ENCODE measurements around the gene RAB40C. TPM values are rescaled to one million over a fixed set of nuclear protein-coding genes. Genes with fewer than 3 reads are reported as not detected.

RAB40C gene
- total and polyA plus RNA-seq, 2 donors (not counting 1 experiment from before 2014, with no cell fraction given), result 12.7 to 26.9 TPM

DNA sequence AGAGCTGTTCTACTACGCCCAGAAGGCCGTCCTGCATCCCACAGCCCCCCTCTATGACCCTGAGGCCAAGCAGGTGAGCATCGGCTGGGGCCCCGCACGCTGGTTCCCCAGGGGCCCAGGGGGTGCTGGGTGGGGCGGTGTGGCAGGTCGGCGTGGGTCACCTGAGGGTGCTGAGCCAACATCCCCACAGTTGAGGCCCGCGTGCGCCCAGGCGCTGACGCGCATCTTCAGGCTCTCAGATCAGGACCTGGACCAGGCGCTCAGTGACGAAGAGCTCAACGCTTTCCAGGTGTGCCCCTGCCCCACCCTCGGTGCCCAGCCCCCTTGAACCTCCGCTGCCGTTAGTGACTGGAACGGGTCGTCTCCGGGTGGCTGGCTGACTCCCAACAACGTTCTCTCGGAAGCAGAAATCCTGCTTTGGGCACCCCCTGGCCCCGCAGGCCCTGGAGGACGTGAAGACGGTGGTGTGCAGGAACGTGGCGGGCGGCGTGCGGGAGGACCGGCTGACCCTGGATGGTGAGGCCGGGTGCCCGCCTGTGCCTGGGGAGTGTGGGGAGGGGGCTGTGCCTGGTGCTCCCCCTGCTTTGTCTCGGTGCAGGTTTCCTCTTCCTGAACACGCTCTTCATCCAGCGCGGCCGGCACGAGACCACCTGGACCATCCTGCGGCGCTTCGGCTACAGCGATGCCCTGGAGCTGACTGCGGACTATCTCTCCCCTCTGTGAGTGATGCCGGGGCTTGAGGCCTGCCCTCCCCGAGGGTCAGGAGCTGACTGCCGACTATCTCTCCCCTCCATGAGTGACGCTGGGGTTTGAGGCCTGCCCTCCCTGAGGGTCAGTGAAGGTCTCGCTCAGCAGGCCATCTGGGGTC, 80.9 kb downstream of the RAB40C start:
- H3K4me1 ChIP-seq (ENCODE audit: control insufficient read depth in 2 of 2, insufficient read depth in 2 of 2, low read length in 2 of 2), result peaks cover 21 to 31% of the 10 kb centered on the region in 2 donors
- ATAC-seq (ENCODE audit: low read depth) (no peak), DNase-seq (no peak)
- WGBS (ENCODE audit: insufficient coverage), result 96% methylated on average over 50 of the region's 52 CpGs
- no peak overlapping the region for H3K27ac Mint-ChIP-seq
- TF ChIP-seq, protein P1, sequence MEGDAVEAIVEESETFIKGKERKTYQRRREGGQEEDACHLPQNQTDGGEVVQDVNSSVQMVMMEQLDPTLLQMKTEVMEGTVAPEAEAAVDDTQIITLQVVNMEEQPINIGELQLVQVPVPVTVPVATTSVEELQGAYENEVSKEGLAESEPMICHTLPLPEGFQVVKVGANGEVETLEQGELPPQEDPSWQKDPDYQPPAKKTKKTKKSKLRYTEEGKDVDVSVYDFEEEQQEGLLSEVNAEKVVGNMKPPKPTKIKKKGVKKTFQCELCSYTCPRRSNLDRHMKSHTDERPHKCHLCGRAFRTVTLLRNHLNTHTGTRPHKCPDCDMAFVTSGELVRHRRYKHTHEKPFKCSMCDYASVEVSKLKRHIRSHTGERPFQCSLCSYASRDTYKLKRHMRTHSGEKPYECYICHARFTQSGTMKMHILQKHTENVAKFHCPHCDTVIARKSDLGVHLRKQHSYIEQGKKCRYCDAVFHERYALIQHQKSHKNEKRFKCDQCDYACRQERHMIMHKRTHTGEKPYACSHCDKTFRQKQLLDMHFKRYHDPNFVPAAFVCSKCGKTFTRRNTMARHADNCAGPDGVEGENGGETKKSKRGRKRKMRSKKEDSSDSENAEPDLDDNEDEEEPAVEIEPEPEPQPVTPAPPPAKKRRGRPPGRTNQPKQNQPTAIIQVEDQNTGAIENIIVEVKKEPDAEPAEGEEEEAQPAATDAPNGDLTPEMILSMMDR (IDR thresholded peaks at IDR 0.05), result no peak
- no peak for TF ChIP-seq EZH2 (IDR thresholded peaks at IDR 0.05; ENCODE audit: borderline replicate concordance, insufficient read depth, low read depth, low read length, poor library complexity, severe bottlenecking)
- H3K9me3 Mint-ChIP-seq (ENCODE audit: insufficient read depth), result no peaks in the 10 kb centered on the region
- no peak overlapping the region for H3K4me3 Mint-ChIP-seq
- H3K27me3 ChIP-seq (replicated peaks in 1 of 4; ENCODE audit: control extremely low read depth in 1 of 4, control insufficient read depth in 3 of 4, insufficient read depth in 4 of 4, low read length in 3 of 4), result peaks cover 0 to 9% (median 4%) of the 10 kb centered on the region in 4 experiments
- peaks cover 6% of the 10 kb centered on the region for H3K27me3 Mint-ChIP-seq
- intact Hi-C loops (cut with micrococcal nuclease), result no loop called here
- peaks cover 0 to 31% of the 10 kb centered on the region in 2 experiments for H3K36me3 ChIP-seq (replicated peaks in 1 of 2; ENCODE audit: control extremely low read depth in 1 of 2, control insufficient read depth in 1 of 2, extremely low read depth in 1 of 2, insufficient read depth in 2 of 2, low read length in 1 of 2)
- H3K27ac ChIP-seq (ENCODE audit: low read length in 2 of 2), result no peak overlapping the region
- no peak overlapping the region for H3K9ac ChIP-seq (ENCODE audit: low read length)
- H3K4me2 ChIP-seq (replicated peaks; ENCODE audit: low read depth, low read length, poor library complexity, severe bottlenecking), result no peak overlapping the region
- H3K79me2 ChIP-seq (ENCODE audit: control insufficient read depth, insufficient read depth, low read length), result peaks cover 5% of the 10 kb centered on the region
- H3K4me3 ChIP-seq (ENCODE audit: control extremely low read depth in 1 of 5, extremely low read depth in 1 of 5, insufficient read depth in 1 of 5, low read depth in 2 of 5, low read length in 4 of 5), result no peak overlapping the region
- ChIA-PET CTCF (interaction anchor here (1.0 kb wide), 1 partner anchor 99 kb away, joined by 3 read pairs; no protein-coding TSS in a partner anchor), POLR2A (no interaction called here)
- no peaks in the 10 kb centered on the region for H3K9me3 ChIP-seq (ENCODE audit: control extremely low read depth in 1 of 3, control insufficient read depth in 2 of 3, insufficient read depth in 1 of 3, low read length in 2 of 3)
- peaks cover 31% of the 10 kb centered on the region for H4K20me1 ChIP-seq (ENCODE audit: control insufficient read depth, insufficient read depth, low read length, poor library complexity, severe bottlenecking)
- no peak overlapping the region for H2AFZ ChIP-seq (ENCODE audit: insufficient read depth, low read depth, low read length, poor library complexity, severe bottlenecking)
- H3K4me1 Mint-ChIP-seq, result peaks cover 18% of the 10 kb centered on the region

Data from B cell (primary cell).